Activated CD4-positive, alpha-beta T cell treated with anti-CD3 and anti-CD28 coated beads for 36 hours (primary cell): ENCODE results near the gene PLA2G4E. TPM values are rescaled to one million over a fixed set of nuclear protein-coding genes. Genes with fewer than 3 reads are reported as not detected.
A peak's percentile ranks its signal among the peaks of the same experiment; 100 is the strongest.

Experiments used
- ATAC-seq: fragments of 200-7000 bp; cut with Tn5 transposase; one replicate; pipeline ENCODE4 v1.10.0; 2021; ENCODE audit warnings: mild to moderate bottlenecking, moderate library complexity
- CTCF ChIA-PET: fragments of 350-600 bp; sonication (Branson Sonifier 250); formaldehyde crosslinking; loops from one replicate; lab custom pipeline; 2021; ENCODE audit warnings: antibody characterized with exemption; lab: Charles Lee
- POLR2A ChIA-PET: fragments of 350-600 bp; sonication (Branson Sonifier 250); formaldehyde crosslinking; loops from one replicate; lab custom pipeline; 2021; ENCODE audit warnings: antibody characterized with exemption, inconsistent platforms; lab: Charles Lee
- DNase-seq: peaks from one replicate; pipeline ENCODE4 v3.0.0-alpha.2; 2020
- H3K27ac Mint-ChIP-seq: one replicate; pipeline ENCODE4 v1.8.0; 2021; ENCODE audit warnings: mixed read lengths
- H3K27me3 Mint-ChIP-seq: one replicate; pipeline ENCODE4 v1.8.0; 2021; ENCODE audit warnings: mixed read lengths
- H3K36me3 Mint-ChIP-seq: one replicate; pipeline ENCODE4 v1.8.0; 2021; ENCODE audit warnings: low read depth, mixed read lengths
- H3K4me1 Mint-ChIP-seq: one replicate; pipeline ENCODE4 v1.8.0; 2021; ENCODE audit warnings: mixed read lengths
- H3K4me3 Mint-ChIP-seq: one replicate; pipeline ENCODE4 v1.8.0; 2021; ENCODE audit warnings: mild to moderate bottlenecking, moderate library complexity, mixed read lengths
- H3K9me3 Mint-ChIP-seq: one replicate; pipeline ENCODE4 v1.8.0; 2021; ENCODE audit warnings: low read depth, mixed read lengths
- intact Hi-C, 2 experiments: fragments of 100-400 bp; cut with DNase I in 1 of 2; cut with micrococcal nuclease in 1 of 2; formaldehyde crosslinking; loops; one replicate each; pipeline versions ENCODE4 v1.14.2 to v1.15.1; 2022 to 2024; cut with DNase I, micrococcal nuclease
- total RNA-seq, 2 experiments: library from RNA; stranded (reverse); gene quantifications; one replicate each; pipeline ENCODE4 v1.2.3, GENCODE V29; 2021

The PLA2G4E gene
- total RNA-seq, 2 experiments from 2014 or later = not detected

DNA sequence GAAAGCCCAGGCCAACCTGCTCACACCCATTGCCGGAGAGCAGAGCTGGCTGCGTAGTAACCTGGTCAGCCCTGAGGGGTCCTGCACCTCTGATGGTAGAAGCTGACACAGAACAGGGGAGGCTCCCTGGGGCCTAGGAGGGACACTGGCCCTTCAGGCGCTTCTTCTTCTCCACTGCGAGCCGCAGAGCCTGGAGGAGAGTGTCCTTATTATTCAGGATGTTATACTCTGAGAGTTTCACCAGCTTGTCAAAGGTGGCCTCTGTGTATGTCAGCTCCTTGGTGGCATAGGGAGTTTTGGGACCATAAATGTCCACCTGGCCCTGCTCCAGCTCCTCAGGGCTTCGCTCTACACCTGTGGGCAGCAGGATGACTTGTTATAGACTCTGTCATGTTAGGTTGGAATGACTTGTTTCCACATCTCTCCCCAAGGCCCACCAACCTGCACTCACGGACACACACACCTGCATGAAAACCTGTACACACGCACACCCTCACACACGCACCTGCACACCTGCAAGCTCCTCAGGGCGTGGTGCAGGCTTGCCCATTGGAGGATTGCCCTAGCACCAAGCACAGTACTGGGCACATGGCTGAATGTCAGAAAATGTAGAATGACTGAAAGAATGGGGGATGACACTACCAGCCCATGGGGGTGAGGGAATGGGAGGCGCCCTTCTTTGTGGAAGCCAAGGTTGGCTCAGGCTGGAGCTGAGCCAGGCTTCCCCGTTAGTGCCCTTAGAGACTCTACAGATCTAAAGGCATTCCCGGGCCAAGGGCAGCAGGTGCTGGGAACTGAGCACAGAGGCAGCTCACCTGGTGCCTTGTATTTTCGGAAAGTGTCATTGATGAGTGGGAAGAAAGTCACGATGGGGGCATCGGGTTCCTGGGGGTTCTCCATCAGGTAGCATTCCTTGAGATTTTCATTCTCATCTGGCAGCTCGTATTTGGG lies 36.9 kb downstream of the PLA2G4E start:
- peaks cover 5% of the 10 kb centered on the region for H3K4me1 Mint-ChIP-seq
- H3K27me3 Mint-ChIP-seq = no peaks in the 10 kb centered on the region
- ChIA-PET CTCF (interaction anchor here (0.6 to 1.7 kb wide), 7 partner anchors 9 to 154 kb away, joined by 3 to 6 read pairs (median 4); partner anchors contain the start of gene EHD4), POLR2A (no interaction called here)
- no peaks in the 10 kb centered on the region for H3K36me3 Mint-ChIP-seq
- H3K27ac Mint-ChIP-seq = no peak overlapping the region
- no peak for ATAC-seq
- intact Hi-C loops = no loop called here
- peak; percentile 2 for DNase-seq
- no peak overlapping the region for H3K4me3 Mint-ChIP-seq
- H3K9me3 Mint-ChIP-seq = no peaks in the 10 kb centered on the region

DNA sequence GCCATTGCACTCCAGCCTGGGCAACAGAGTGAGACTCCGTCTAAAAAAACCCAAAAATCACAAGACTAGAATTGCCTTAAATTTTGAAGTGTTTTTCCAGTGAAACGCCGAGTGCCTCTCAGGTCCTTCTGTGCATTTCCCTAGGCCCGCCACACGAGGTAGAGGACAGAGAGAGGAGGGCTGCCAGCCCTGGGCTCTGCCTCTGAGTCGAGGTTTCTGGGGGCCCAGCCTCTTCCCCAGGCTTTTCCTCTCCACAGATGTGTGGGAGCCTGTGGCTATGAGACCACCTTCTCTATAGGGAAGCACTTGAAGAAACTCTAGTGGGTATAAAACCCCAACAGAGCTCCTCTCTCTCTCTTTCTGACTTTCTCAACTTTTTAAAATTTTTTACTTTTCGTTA lies 37.6 kb downstream of the PLA2G4E start:
- intact Hi-C loops = no loop called here
- Mint-ChIP-seq H3K27ac (no peak overlapping the region), H3K9me3 (no peaks in the 10 kb centered on the region), H3K4me1 (peaks cover 5% of the 10 kb centered on the region), H3K27me3 (no peaks in the 10 kb centered on the region), H3K4me3 (no peak overlapping the region), H3K36me3 (no peaks in the 10 kb centered on the region)
- ChIA-PET CTCF (interaction anchor here (0.8 to 1.7 kb wide), 4 partner anchors 10 to 154 kb away, joined by 3 to 6 read pairs (median 4); partner anchors contain the start of gene EHD4), POLR2A (no interaction called here)
- DNase-seq (peak; percentile 2), ATAC-seq (no peak)

DNA sequence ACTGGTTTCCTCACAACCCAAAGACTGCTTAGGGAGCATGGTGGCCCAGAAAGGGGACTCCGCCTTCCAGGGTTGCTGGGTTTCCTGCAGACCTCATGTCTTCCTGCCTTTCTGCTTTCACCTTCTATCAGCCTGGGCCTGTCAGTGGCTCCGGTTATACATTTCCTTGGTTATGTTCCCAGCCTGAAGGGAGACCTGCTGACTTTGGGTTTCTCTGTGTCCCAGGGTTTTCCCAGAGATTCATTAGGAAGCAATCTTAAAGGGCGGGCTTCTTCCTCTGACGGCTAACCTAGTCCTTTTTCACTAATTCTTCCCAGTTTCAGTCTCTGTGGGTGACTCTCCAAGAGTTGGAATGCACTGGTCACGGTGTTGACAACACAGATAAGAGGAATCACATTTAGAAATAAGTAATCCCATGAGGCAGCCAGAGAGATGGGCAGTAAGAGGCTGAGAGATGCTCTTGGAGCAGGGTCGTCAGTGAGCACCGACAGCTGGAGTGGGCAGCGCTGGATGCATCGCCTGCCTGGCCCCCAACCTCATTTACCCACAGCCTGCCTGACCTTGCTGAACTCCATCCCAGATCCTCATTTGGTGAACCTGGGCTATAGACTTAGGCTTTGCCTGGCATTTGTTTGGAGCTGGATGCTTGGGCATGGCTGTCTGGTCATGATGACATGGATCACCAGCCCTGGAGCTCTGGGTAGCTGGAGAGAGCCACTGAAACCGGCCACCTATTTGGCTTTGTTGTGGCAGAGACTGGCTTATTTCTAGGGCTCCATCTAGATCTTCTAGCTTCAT lies 38.5 kb downstream of the PLA2G4E start:
- ChIA-PET POLR2A (no interaction called here), CTCF (interaction anchor here (0.6 to 1.7 kb wide), 5 partner anchors 9 to 962 kb away, joined by 3 to 6 read pairs (median 4); partner anchors contain the start of gene EHD4)
- intact Hi-C loops = no loop called here
- no peak overlapping the region for H3K4me3 Mint-ChIP-seq
- no peaks in the 10 kb centered on the region for H3K9me3 Mint-ChIP-seq
- no peaks in the 10 kb centered on the region for H3K36me3 Mint-ChIP-seq
- H3K27me3 Mint-ChIP-seq = no peaks in the 10 kb centered on the region
- no peak overlapping the region for H3K27ac Mint-ChIP-seq
- DNase-seq (peak; percentile 2), ATAC-seq (no peak)
- H3K4me1 Mint-ChIP-seq = peaks cover 5% of the 10 kb centered on the region

DNA sequence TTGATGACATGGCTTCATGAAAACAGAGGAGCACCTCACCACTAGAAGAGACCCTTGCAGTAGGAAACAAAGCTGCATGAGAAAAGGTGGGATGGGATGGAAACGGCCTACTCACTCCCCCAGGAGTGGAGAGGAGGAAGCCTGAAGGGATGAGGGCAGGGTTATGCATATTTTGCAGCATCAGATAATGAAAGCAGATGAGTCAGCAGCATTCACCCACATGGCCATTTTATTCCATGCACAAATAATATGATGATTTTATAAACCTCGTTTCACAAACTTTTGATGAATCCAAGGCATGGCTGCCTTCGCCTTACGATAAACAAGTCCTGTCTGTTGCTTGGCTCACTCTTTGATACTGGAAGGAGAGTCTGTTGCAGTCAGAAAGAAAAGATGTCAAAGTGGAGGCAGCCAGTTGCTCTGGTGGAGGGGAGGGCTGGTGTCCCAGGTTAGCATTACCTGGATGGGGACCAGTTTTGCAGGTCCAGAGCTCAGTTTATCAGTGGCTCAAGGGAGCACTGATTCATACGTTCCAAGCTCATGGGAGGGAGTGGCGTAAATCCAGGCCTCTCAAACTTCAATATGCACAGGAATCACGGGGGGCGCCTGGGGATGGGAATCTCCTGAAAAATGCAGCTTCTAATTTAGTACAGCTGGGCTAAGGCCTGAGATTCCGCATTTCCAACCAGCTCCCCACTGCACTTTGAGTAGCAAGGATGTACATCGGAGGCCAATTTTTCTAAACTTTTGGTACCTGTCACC lies 39.3 kb downstream of the PLA2G4E start:
- intact Hi-C loops = no loop called here
- Mint-ChIP-seq H3K4me3 (no peak overlapping the region), H3K27ac (no peak overlapping the region), H3K4me1 (peaks cover 5% of the 10 kb centered on the region), H3K27me3 (no peaks in the 10 kb centered on the region), H3K9me3 (no peaks in the 10 kb centered on the region), H3K36me3 (no peaks in the 10 kb centered on the region)
- DNase-seq (peak; percentile 1), ATAC-seq (no peak)
- POLR2A ChIA-PET = no interaction called here
- CTCF ChIA-PET = interaction anchor here (0.6 to 2.5 kb wide), 2 partner anchors 8 to 961 kb away, joined by 3 to 7 read pairs; no protein-coding TSS in a partner anchor

DNA sequence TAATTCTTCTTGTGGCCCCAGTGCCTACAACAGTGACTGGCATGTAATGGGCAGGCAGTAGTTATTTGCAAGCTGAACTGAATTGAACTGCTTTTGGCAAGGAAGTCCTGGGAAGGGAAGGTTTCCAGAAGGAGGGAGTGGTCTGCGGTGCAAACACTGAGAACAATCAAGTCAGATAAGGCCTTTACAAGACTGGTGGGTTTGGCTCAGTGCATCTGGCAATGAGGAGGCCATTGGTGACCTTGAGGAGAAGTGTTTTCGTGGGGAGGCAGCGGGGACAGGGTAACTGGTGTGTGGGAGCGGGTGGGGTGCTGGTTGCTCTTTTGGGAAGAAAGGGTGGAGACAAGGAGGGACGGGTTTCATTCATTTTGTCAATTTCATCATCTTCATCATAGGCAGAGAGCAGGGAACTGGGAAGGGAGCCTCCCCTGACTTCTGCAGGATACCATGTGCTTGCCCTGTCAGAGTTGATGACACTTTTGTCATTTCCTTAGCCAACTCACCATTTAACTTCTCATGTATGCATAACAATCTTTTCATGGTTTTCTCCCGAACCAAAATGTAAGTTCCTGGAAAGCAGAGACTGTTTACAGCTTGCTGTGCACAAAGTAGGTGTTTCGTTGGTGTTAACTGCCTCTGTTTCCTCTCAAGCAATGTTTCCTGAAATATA lies 40.1 kb downstream of the PLA2G4E start:
- ATAC-seq (peak; percentile 36), DNase-seq (peak; percentile 6)
- Mint-ChIP-seq H3K4me3 (no peak overlapping the region), H3K9me3 (no peaks in the 10 kb centered on the region), H3K36me3 (no peaks in the 10 kb centered on the region), H3K27me3 (no peaks in the 10 kb centered on the region), H3K27ac (peak overlapping the region; percentile 2), H3K4me1 (peaks cover 5% of the 10 kb centered on the region)
- intact Hi-C loops = no loop called here
- ChIA-PET CTCF (interaction anchor here (0.7 to 2.5 kb wide), 2 partner anchors 9 to 12 kb away, joined by 3 to 7 read pairs; no protein-coding TSS in a partner anchor), POLR2A (no interaction called here)

DNA sequence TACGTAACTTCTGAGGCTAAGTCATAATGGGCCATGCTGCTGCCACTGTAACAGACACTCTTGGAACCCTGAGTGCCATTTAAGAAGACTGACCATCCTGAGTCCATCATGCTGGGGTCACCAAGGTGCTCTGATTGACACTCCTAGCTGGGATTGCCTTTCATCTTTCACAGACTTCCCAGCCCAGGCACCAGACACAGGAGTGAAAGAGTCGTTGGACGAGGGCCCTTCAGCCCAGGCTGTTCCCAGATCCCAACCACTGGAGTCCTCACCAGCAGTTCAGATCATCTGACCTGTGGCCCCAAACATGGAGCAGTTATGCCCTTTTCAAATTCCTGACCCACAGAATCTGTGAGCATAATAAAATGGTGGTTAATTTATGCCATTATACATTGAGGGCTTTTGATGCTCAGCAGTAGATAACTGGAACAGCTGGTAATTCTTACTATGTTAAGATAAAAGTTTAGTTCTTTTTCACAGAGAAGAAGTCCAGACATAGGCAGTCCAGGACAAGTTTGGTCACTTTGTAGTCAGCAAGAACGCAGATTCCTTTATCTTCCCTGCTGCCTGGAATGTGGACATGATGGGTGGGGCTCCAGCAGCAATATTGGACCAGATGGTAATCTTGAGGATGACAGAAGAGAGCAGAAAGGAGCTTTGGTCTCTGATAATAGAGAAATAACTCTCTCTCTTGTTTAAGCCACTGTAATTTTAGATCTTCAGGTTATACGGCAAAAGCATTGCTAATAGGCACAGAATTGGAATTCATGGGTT lies 41.2 kb downstream of the PLA2G4E start:
- ATAC-seq = no peak
- DNase-seq = no peak
- Mint-ChIP-seq H3K27me3 (peaks cover 4% of the 10 kb centered on the region), H3K4me1 (peaks cover 6% of the 10 kb centered on the region), H3K9me3 (no peaks in the 10 kb centered on the region), H3K4me3 (no peak overlapping the region), H3K27ac (no peak overlapping the region), H3K36me3 (no peaks in the 10 kb centered on the region)
- POLR2A ChIA-PET = no interaction called here
- intact Hi-C loops = no loop called here
- CTCF ChIA-PET = interaction anchor here (0.7 to 2.5 kb wide), 3 partner anchors 10 to 78 kb away, joined by 3 to 7 read pairs (median 4); no protein-coding TSS in a partner anchor

DNA sequence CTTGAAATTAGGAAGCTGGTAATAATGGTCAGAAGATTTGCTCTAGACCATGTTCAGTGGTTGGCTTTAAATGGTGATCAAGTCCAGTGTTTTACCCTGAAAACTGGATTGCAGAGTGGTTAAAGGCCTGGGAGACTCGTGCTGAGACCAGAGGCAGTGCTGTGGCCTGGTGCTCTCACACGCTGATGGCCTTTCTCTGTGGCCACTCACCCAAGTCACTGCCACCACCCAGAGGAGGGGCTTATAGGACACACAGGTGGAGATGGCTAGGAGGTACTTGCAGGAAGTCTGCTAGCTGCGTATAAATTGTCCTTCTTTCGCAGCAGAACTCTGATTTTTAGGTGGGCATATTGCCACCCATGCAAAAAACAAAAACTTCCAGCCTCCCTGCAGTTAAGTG lies 42.3 kb downstream of the PLA2G4E start:
- ATAC-seq (no peak), DNase-seq (no peak)
- Mint-ChIP-seq H3K4me1 (peaks cover 14% of the 10 kb centered on the region), H3K36me3 (no peaks in the 10 kb centered on the region), H3K4me3 (no peak overlapping the region), H3K9me3 (no peaks in the 10 kb centered on the region), H3K27ac (no peak overlapping the region), H3K27me3 (peaks cover 8% of the 10 kb centered on the region)
- ChIA-PET CTCF (interaction anchor here (0.6 to 1.5 kb wide), 3 partner anchors 11 to 284 kb away, joined by 3 to 5 read pairs (median 4); no protein-coding TSS in a partner anchor), POLR2A (no interaction called here)
- intact Hi-C loops = no loop called here

DNA sequence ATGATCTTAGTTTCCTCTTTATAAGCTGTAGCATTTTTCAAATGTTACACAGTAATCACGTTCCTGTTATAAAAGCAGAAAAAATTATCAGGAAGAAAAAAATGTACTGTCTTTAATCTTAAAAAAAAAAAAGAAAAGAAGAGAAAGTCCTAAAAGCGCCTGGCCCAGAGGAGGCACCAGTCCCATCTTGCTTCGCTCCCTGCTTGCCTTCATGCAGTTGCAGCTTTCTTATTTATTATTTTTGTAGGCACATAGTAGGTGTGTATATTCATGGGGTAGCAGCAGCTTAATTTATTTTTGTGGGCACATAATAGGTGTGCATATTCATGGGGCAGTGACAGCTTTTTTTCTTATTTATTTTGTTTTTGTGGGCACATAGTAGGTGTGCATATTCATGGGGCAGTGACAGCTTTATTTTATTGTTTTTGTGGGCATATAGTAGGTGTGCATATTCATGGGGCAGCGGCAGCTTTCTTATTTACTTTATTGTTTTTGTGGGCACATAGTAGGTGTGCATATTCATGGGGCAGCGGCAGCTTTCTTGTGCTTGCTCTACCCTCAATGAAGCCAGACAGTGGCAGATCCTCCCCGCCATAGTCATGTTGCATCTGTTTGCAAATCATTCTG lies 43.0 kb downstream of the PLA2G4E start:
- ATAC-seq (no peak), DNase-seq (no peak)
- Mint-ChIP-seq H3K4me3 (no peak overlapping the region), H3K9me3 (no peaks in the 10 kb centered on the region), H3K36me3 (no peaks in the 10 kb centered on the region), H3K4me1 (peaks cover 19% of the 10 kb centered on the region), H3K27me3 (peaks cover 8% of the 10 kb centered on the region), H3K27ac (no peak overlapping the region)
- ChIA-PET CTCF (interaction anchor here (0.6 kb wide), 1 partner anchor 62 kb away, joined by 3 read pairs; no protein-coding TSS in a partner anchor), POLR2A (no interaction called here)
- intact Hi-C loops = no loop called here

DNA sequence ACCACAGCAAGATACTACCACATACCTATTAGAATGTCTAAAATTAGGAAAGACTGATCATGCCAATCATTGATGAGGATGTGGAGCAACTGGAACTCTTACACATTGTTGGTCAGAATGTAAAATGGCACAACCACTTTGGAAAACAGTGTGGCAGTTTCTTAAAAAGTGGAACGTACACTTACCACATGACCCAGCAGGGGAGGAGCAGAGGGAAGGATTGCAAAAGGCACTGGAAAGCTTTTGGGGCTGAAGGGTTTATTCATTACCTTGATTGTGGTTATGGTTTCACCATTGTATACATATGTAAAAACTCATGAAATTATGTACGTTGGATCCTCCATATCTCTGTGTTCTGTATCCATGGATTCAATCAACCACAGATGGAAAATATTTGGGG lies 45.2 kb downstream of the PLA2G4E start:
- intact Hi-C loops = no loop called here
- H3K27ac Mint-ChIP-seq = no peak overlapping the region

More for the DNA sequence above, 45.2 kb downstream of the PLA2G4E start:
- Mint-ChIP-seq H3K36me3 (peaks cover under 1% of the 10 kb centered on the region), H3K27me3 (peaks cover 8% of the 10 kb centered on the region), H3K4me3 (no peak overlapping the region), H3K4me1 (peaks cover 23% of the 10 kb centered on the region), H3K9me3 (no peaks in the 10 kb centered on the region)
- DNase-seq (no peak), ATAC-seq (no peak)
- CTCF ChIA-PET = no interaction called here
- POLR2A ChIA-PET = no interaction called here
